Endothelial cell of hepatic sinusoid (primary cell): ENCODE measurements around the gene PRIMA1.

Experiments used
- in situ Hi-C: cut with HindIII; loops from 2 replicates; pipeline ENCODE4 v1.10.0; 2017; ENCODE audit warnings: low sequenced_read_pairs

The PRIMA1 gene

DNA sequence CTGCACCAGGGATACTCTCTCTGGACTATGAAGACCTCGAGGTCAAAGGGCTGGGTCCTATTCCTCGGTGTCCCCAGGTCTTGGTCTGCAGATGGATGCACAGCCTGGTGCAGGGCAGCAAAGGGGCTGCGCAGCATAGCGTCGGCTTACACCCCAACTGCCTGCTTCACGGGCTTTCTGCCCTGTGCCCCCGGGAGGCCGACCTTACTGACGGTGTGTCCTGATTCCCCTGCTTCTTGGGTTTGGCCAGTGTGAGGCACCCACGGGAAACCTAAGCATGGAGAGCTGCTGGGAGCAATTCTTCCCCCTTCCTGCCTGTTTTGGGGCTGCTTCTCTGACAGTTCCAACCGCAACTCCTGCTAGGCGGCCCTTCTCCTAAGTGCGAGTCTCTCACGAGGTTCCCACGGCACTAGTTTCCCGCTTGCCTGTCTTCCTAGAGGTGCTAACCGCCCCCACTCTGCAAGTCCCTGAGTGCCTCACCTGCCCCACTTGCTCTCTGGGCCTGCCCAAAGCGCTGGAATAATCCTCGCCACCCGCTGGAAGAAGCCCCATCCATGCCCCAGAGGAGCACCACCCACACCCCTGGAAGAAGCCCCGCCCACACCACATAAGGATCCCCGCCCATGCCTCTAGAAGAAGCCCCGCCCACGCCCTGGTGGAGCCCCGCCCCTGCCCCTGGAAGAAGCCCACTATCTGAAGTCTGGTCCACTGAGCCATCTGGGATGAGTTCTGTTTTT, 54.0 kb downstream of the PRIMA1 start:
- in situ Hi-C loops: no loop called here

DNA sequence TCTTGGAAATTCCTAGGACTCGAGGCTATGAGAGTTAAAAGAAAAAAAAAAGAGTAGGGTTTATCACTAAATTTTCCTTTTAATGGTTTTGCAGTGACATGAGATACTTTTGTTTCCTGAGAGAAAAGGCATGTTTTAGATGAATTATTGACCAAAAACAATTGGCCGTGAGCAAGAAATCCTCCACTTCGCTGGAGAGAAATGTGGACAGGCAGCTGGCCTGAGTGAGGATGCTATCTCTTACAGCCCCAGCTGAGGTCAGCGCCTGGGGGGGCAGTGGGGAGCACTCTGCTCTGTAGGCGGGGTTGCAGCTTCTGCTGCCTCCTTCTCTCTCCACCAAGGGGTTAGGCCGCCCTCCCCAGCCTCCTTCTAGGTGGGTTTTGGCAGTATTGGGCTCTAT, 54.7 kb downstream of the PRIMA1 start:
- in situ Hi-C loops: no loop called here

DNA sequence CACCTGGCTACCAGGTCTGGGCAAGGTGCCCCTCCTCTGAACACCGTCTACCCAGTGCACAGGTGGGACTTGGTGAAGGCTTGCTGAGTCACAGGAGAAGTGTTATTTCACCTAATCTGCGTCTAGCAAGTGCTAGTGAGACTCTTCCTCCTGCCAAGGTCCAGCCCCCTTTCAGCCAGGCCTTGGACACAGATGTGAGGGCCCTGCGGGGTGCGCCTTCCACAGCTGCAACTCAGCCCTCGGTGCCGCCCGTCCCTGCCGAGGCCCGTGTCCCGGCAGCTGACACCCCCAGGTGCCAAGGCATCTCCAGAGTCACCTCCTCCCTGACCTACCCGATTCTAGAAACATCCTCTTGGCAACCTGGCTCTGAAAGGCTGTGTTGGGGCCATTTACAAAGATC, 55.1 kb downstream of the PRIMA1 start:
- in situ Hi-C loops: no loop called here

- in situ Hi-C loops: no loop called here
Observed at GRCh38 chr14:93732524-93732923, 55.8 kb downstream of the PRIMA1 start.

GRCh38 chr14:93731753-93732152, 56.5 kb downstream of the PRIMA1 start:
- in situ Hi-C loops: no loop called here

GRCh38 chr14:93729993-93730392, 58.3 kb downstream of the PRIMA1 start:
- in situ Hi-C loops: no loop called here

DNA sequence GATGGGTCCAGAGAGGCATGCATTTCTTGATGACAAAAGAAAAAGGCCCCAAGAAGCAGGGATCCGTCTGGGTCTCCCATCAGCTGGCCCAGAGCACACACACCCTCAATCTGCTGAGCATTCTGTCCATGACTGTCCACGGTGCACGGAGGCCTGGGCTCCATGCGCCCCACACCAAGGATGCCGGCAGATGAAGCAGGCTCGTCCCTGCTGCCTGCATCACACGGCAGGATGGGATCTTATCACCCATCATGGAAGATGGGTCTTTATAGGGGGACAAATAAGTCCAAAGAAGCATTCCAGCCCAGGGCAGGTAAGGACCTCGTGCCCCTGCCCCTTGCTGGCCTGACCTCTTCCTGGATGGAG, 59.7 kb downstream of the PRIMA1 start:
- in situ Hi-C loops: no loop called here

DNA sequence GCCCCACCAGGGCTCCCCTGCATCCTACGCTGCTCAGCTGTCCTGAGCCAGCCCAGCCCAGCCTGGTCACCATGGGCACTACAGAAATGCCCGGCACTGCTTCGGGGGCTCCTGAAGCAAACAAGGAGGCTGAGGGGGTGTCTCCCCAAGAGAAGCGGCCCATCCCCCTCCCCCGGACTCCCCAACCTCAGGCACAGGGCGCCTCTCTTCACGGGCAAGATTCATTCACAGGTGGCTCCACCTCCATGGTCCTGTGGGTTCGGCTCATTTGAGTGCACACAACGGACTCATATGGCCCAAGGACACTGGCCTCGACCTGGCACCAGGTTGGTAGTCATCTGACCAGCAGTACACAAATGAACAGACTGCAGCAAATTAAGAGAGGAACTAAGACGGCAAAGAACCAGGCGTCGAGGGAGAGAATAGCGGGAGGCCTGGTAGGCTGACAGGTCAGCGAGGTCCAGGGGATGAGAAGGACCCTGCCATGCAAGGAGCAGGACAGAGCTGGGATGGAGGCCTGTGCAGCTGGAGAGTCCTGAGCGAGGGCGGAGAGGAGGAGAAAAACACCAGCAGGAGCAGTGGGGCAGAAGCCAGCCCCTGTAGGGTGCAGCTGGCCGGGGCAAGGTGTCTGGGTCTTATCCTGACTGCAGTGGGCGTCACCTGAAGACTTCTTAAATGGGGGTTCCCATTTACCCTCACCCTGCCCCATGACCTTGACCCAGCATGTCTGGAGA, 60.2 kb downstream of the PRIMA1 start:
- in situ Hi-C loops: no loop called here

DNA sequence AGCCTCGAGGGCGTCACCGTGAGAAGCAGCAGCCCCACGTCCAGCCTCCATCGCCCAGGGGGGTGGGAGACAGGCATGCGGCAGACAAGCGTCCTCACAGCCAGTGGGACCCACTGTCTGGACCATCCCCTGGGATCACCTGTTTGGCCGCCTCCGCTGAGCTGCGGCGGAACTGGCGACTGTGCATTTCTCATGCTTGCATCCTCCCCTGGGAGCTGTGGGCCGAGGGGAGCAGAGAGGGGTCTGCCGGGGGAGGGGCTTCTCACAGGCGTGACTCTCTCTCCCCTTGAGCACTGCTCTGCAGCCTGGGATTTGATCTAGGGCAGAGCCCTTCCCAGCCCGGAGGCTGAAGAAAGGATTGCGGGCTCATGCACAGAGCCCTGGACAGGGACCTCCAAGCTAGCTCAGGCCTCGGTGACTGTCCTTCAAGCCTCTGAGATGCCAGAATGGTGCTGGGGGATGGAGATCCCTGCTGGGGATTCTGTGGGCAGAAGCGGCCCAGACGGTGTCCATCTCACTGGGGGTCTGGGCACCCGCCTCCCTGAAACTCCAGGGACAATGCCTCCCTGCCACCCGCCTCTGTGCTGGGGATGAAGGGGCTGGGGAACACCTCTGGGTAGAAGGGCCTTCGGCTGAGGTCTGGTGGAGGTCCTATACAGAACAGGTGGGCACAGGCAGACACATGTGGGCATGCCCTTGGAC, 61.1 kb downstream of the PRIMA1 start:
- in situ Hi-C loops: no loop called here

DNA sequence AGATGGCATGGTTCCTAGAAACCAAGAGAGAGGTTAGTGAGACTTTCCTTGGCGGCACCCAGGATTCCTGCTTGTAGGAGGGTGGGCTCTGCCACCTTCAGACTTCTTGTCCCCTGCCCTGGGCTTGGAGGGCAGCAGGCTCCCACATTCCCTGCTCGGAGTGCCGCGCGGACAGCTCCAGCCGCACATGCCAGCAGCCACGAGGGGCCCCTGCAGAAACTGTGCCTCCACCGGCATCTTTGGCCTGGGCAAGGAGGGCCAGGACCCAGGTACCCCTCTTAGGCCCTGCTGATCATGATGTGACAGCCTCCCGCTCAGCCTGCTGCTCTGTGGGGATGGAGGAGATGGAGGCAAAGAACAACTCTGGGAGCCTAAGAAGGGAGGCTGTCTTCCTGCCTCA, 62.3 kb downstream of the PRIMA1 start:
- in situ Hi-C loops: no loop called here

DNA sequence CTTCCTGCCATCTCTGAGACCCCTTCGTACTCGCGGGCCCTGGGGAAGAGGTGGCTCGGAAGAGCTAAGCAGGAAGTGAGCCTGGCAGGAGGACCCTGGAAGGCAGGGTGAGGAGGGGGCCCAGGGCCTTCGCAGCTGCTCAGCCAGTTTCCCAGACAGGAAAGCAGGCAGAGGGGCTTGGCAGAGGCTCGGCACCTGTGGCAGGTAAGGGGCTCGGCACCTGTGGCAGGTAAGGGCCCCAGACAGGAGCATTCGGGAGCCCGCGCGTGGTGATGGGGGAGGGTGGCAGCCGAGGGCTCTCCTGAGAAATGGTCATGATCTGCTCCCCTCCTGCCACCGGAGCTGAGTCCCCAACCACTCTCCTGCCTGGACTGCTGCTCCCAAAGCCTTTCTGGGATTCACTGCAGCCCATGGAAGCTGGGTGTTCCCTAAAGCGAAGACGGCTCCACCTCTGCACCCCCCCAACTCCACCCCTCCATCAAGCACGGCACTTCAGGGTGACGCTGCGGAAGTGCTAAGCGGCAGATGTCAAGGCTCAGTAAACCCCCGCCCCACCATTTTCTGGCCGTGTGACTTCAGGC, 63.2 kb downstream of the PRIMA1 start:
- in situ Hi-C loops: no loop called here

DNA sequence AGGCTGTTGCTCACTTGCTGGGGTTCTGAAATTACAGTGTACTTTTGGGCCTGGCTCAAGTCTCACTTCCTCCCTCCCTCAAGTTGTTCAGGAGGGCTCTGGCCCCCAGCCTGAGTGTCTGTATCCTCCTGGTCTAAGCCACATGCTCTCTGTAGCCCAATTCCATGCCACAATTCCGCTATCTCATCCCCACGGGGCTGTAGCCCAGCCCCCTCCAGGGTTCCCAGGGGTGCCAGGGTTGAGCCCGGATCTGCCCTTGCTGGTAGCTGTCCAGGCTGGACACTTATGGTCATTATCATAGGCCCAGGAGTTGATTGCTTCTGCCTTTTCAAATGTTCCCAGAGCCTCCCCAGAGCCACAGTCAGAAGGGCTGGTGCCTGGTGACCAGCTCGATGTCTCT, 65.3 kb downstream of the PRIMA1 start:
- in situ Hi-C loops: no loop called here

DNA sequence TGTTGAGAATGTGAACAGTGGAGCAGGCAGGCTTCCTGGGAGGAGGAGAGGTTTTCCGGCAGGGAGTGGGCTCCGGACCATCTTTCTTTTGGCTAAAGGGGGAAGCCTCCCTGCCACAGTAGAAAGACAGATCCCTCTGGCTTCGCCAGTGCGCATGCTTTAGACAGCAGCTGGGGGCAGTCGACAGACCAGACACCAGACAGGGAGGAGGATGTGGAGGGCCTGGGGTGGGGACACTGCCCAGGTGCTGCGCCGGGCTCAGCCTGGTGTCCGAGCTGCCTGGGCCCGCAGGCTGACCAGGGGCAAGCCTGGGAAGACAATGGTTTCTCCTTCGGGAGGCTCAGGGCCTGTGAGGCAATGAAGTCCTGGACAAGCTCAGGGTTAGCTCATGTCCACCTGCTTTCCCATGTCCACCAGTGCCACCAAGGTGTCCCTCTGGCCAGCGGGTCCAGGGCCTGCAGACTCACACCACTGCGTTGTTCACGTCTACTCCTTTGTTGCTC, 67.3 kb downstream of the PRIMA1 start:
- in situ Hi-C loops: no loop called here

DNA sequence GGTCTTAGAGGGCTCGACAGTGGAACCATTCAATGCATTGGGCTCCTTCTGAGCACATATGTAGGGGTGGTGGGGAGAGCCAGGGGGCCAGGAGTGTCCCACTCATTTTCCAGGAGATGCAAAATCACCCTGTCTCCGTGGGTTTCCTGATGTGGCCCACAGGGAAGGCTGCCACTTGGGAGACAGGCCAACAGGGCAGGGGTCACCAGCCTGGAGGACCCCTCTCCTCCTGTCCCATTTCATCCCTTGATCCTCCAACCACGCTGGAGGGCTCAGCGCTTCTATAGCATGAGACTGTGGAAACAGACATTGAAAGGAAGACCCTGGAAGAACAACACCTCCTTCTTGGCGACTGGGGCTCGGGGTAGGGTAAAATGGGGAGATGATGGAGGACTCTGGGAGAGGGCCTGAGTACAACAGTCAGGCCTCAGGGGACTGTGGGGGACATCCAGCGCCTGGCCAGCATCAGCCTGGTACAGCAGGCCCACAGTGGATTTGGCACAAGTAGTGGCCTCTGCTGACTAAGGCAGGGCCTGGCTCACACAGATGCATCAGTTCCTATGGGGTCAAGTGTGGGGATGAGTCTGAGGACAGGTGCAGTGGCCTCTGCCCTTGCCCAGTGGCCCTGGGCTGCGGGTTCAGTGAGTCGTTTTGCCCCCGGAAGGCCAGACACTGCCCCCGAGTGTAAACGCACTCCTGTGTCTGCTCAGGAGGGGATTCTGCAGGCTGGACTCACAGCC, 68.0 kb downstream of the PRIMA1 start:
- in situ Hi-C loops: no loop called here

DNA sequence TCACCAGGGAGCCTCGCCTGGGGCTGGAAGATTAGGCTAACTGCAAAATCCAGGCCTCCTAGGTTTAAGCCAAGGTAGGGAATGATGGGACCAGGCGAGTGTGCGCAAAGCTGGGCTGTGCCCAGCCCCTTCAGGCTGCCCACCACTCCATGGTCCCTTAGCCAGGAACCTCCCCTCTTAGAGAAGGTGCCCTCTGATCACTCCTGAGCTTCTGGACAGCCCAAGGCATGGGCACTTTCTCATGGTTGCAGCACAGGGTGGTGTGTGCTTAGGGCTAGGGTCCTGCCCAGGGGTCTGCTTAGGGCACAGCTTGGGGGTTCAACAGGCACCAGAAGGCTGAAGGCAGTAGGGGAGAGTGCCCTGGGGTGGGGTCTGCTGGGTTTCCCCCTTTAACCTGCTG, 69.0 kb downstream of the PRIMA1 start:
- in situ Hi-C loops: no loop called here

DNA sequence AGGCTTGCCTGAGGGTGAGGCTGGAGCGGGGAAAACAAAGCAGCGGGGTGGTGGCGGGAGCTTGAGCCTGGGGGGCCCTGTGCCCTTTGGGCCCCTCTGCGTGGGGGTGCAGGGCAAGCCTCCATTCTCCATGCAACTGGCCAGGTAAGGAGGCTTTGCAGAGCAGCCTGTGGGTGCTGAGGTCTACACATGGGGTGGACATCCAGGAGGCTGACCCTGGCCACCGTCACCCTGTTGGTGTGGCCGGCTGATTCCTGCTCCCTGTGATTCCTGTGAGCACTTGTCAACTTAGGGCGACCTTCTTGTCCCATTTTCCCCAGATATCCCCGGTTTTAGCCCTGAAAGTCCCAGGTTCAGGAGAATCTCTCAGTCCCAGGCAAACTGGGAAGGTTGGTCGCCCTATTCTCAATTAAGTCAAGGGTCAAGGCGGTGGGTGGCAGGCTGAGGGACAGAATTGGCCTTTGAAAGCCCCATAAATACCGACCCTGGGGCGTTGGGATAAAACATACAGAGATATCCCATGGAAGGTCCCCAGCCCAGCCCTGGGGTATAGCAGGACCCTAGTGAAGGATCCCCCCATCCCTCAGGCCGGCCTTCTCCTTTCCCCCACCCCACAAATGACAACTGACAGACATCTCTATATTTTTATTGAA, 70.5 kb downstream of the PRIMA1 start:
- in situ Hi-C loops: no loop called here

GRCh38 chr14:93716746-93717667, 71.3 kb downstream of the PRIMA1 start:
- in situ Hi-C loops: no loop called here

DNA sequence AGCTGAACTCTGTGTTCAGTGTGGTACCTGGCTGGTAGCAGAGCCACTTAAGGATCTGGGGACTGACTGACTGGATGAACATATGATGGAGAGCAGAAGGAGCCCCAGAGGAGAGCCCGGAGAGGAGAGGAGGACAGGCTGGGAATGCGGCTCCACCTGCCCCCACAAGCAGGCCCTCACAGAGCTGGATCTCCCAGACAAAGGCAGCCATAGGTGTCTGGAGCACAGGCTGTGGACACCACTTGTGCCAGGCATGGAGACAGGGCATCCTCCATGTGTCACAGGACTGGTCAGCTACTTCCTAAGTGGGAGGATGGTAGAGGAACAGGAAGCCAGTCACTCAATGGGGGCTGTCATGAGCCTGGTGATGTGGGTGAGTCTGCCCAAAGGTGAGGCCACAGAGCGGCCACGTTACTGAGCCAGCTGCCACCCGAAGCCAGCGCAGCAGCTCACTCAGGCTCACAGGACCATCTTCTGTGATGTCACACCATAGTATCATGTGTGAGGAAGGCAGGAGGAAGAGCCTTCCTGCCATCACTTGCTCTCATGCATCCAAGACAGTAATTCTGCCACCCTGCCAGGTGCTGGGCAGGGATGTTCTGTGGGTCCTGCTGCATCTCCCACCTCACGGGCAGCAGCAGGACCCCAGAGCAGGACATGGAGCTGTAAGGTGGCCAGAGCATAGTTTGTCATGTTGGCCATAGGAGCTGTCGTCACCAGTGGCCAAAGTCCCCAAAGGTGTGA, 72.1 kb downstream of the PRIMA1 start:
- in situ Hi-C loops: no loop called here
